Measurements from ENCODE around the gene GMIP. TPM values are rescaled to one million over a fixed set of nuclear protein-coding genes. Genes with fewer than 3 reads are reported as not detected.
A peak's percentile ranks its signal among the peaks of the same experiment; 100 is the strongest.

Gene GMIP
- total and polyA plus RNA-seq, 11 donors: 1.1 to 21.7 (median 2.5) TPM

GRCh38 chr19:19630062-19630414, 13.4 kb downstream of the GMIP start:
- peaks cover 0 to 27% (median 10%) of the 10 kb centered on the region in 9 donors for H3K27me3 ChIP-seq
- H3K27ac ChIP-seq: no peak overlapping the region
- 97 to 100% (median 99%) methylated on average over 7 to 11 of the region's 11 CpGs for WGBS, 4 donors
- TF ChIP-seq CTCF (IDR thresholded peaks at IDR 0.05) (no peak), POLR2A (IDR thresholded peaks at IDR 0.05) (no peak)
- H3K4me3 ChIP-seq: no peak overlapping the region
- H3K9me3 ChIP-seq: no peaks in the 10 kb centered on the region
- DNase-seq: no peak
- intact Hi-C loops (cut with DNase I): loop anchor here in 1 of 10 donors (5.0 kb wide), 1 partner anchor 73 kb away; no protein-coding TSS in a partner anchor
- ATAC-seq: no peak
- H3K4me1 ChIP-seq: peaks cover 0 to 16% (median 10%) of the 10 kb centered on the region in 12 donors
- peaks cover 0 to 54% (median 6%) of the 10 kb centered on the region in 9 donors for H3K36me3 ChIP-seq

GRCh38 chr19:19628501-19629134, 14.8 kb downstream of the GMIP start:
- H3K36me3 ChIP-seq: peaks cover 0 to 40% (median 0%) of the 10 kb centered on the region in 9 donors

GRCh38 chr19:19627621-19628500, 15.6 kb downstream of the GMIP start, which contains the start of gene LPAR2:
LPAR2 (minus strand) TSS chr19:19628220; CDS start chr19:19627275, 945 bp downstream.
- no peaks in the 10 kb centered on the region for H3K9me3 ChIP-seq
- H3K36me3 ChIP-seq: peaks cover 0 to 33% (median 0%) of the 10 kb centered on the region in 9 donors
- H3K27ac ChIP-seq: peak within 1 kb of the TSS in 1 of 12 donors; percentile 58
- no peak for TF ChIP-seq POLR2A (IDR thresholded peaks at IDR 0.05)
- TF ChIP-seq CTCF (IDR thresholded peaks at IDR 0.05): no peak
- peaks cover 0 to 16% (median 10%) of the 10 kb centered on the region in 12 donors for H3K4me1 ChIP-seq
- intact Hi-C loops (cut with DNase I): no loop called here
- ATAC-seq: peak in 3 of 4 donors; percentile 22 to 55 (median 55)
- H3K27me3 ChIP-seq: peaks cover 0 to 27% (median 10%) of the 10 kb centered on the region in 9 donors
- DNase-seq: peak in 1 of 5 donors; percentile 28
- peak within 1 kb of the TSS; percentile 20 to 60 (median 46) for H3K4me3 ChIP-seq
- WGBS, 4 donors: 4 to 14% (median 5%) methylated on average over 27 to 87 of the region's 87 CpGs

More at GRCh38 chr19:19628501-19629134, 14.8 kb downstream of the GMIP start:
- peak overlapping the region in 1 of 12 donors; percentile 17 for H3K27ac ChIP-seq
- WGBS, 4 donors: 14 to 39% (median 20%) methylated on average over 26 to 51 of the region's 51 CpGs
- peaks cover 0 to 27% (median 10%) of the 10 kb centered on the region in 9 donors for H3K27me3 ChIP-seq
- peak in 3 of 4 donors; percentile 23 to 46 (median 31) for ATAC-seq
- DNase-seq: no peak
- peaks cover 0 to 16% (median 10%) of the 10 kb centered on the region in 12 donors for H3K4me1 ChIP-seq
- intact Hi-C loops (cut with DNase I): no loop called here
- no peaks in the 10 kb centered on the region for H3K9me3 ChIP-seq
- no peak for TF ChIP-seq POLR2A (IDR thresholded peaks at IDR 0.05)
- no peak for TF ChIP-seq CTCF (IDR thresholded peaks at IDR 0.05)
- H3K4me3 ChIP-seq: peak overlapping the region; percentile 20 to 60 (median 46)

All from heart left ventricle (tissue), 16 donors.